Effector memory CD8-positive, alpha-beta T cell (primary cell): ENCODE data around the gene CEP85L.

Experiments
- ATAC-seq: fragments of 150-1000 bp; cut with Tn5 transposase; replicated peaks from 2 replicates; pipeline ENCODE4 v1.10.0; 2021; ENCODE audit warnings: mild to moderate bottlenecking, moderate library complexity
- DNase-seq, 3 experiments: peaks; one replicate each; pipeline ENCODE4 v3.0.0; 2021
- H3K27ac Mint-ChIP-seq, 2 donors: one replicate each; pipeline ENCODE4 v1.8.0; 2022; ENCODE audit warnings: mild to moderate bottlenecking in 2 of 2, mixed read lengths in 2 of 2, moderate library complexity in 2 of 2
- H3K27me3 Mint-ChIP-seq, 2 donors: one replicate each; pipeline ENCODE4 v1.8.0; 2022; ENCODE audit warnings: mixed read lengths in 2 of 2
- H3K36me3 Mint-ChIP-seq: one replicate; pipeline ENCODE4 v1.8.0; 2022; ENCODE audit warnings: mild to moderate bottlenecking, moderate library complexity, mixed read lengths; ENCODE audit not compliant: insufficient read depth
- H3K4me1 Mint-ChIP-seq, 2 donors: one replicate each; pipeline ENCODE4 v1.8.0; 2022; ENCODE audit warnings: low read depth in 2 of 2, mixed read lengths in 2 of 2
- H3K4me3 Mint-ChIP-seq, 2 donors: one replicate each; pipeline ENCODE4 v1.8.0; 2022; ENCODE audit warnings: mild to moderate bottlenecking in 2 of 2, mixed read lengths in 2 of 2, moderate library complexity in 2 of 2
- H3K9me3 Mint-ChIP-seq, 2 donors: one replicate each; pipeline ENCODE4 v1.8.0; 2022; ENCODE audit warnings: mixed read lengths in 2 of 2

CEP85L gene

DNA sequence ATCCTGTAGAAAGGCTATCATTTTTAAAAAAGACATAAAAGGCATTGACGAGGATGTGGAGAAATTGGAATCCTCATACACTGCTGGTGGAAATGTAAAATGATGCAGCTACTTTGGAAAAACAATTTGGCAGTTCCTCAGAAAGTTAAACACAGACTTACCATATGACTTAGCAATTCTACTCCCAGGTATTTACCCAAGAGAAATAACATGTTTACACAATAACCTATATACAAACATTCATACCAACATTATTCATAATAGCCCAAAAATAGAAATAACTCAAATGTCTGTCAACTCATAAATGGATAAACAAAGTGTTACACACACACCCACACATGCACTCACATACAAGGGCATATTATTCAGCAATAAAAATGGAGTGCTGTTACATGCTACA is 23.4 kb upstream of the CEP85L start:
- no peak overlapping the region for H3K27ac Mint-ChIP-seq
- peaks cover 23 to 44% of the 10 kb centered on the region in 2 donors for H3K4me1 Mint-ChIP-seq
- no peak for ATAC-seq

DNA sequence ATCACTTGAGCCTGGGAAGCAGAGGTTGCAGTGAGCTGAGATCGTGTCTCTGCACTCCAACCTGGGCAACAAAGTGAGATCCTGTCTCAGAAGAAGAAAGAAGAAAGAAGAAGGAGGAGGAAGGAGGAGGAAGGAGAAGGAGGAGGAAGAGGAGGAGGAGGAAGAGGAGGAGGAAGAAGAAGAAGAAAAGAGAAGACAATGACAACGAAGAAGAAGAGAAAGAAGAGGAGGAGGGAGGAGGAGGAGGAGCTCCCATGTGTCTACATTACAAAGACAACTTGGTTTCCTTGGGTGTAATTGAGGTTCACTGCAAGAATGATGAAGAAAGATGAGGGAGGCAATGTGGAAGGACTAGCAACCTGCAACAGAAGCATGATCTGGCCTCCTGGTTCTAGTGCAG is 21.3 kb upstream of the CEP85L start:
- DNase-seq (no peak), ATAC-seq (no peak)
- H3K9me3 Mint-ChIP-seq: no peaks in the 10 kb centered on the region
- H3K4me1 Mint-ChIP-seq: peaks cover 24 to 50% of the 10 kb centered on the region in 2 donors
- H3K4me3 Mint-ChIP-seq: no peak overlapping the region
- no peaks in the 10 kb centered on the region for H3K27me3 Mint-ChIP-seq
- H3K36me3 Mint-ChIP-seq: no peaks in the 10 kb centered on the region
- peak overlapping the region in 1 of 2 donors; percentile 2 for H3K27ac Mint-ChIP-seq

More for the DNA sequence above, 23.4 kb upstream of the CEP85L start:
- H3K36me3 Mint-ChIP-seq: no peaks in the 10 kb centered on the region
- H3K4me3 Mint-ChIP-seq: no peak overlapping the region
- no peaks in the 10 kb centered on the region for H3K9me3 Mint-ChIP-seq
- no peak for DNase-seq
- H3K27me3 Mint-ChIP-seq: no peaks in the 10 kb centered on the region

DNA sequence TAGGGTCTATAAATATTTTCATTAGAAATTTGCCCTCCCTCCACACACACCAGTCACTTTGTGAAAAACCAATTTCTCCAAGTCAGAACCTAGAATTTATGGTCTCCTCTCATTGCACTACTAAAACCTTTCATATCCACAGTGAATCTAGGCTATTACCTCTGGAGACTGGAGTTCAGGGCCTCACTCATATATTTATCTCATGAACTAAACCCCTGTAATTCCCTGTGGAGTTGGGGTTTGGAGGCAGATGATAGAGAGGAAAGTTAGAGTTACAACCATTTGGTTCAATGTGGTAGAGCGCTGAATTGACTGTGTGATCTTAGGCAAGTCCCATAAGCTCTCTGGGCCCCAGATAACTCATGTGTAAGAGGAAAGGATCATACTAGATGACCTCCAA is 18.2 kb upstream of the CEP85L start:
- H3K4me3 Mint-ChIP-seq: no peak overlapping the region
- no peaks in the 10 kb centered on the region for H3K36me3 Mint-ChIP-seq
- DNase-seq: no peak
- no peaks in the 10 kb centered on the region for H3K27me3 Mint-ChIP-seq
- peak overlapping the region in 1 of 2 donors; percentile 39 for H3K27ac Mint-ChIP-seq
- H3K9me3 Mint-ChIP-seq: no peaks in the 10 kb centered on the region
- peaks cover 27 to 53% of the 10 kb centered on the region in 2 donors for H3K4me1 Mint-ChIP-seq
- ATAC-seq: no peak

DNA sequence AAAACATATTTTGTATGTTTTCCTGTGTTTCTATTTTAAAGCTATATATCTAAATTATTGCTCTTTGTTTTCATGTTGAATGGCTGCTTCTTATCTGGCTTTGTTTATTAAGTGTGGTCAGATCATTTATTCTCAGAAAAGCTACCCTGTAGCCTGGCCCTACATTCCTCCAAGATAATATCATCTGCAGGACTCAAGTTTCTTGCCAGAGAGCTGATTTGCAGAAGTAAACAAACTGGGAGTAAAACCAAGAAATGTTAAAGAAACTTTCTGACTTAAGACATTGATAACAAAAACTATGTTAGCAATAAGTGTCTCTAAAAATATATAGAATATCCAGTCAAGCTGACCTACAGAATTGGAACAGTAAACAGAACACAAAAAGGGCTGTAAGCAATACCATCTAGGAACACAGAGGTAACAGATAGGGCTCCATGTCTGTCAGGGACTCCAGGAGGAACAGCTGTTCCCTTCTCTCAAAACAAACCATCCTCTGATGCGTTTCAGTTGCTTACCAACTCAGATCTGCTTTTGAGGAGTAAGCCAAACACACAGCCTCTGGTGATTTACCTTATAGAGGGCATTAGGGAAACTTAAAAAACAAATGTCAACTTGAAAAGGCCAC is 17.5 kb upstream of the CEP85L start:
- no peak for DNase-seq
- H3K36me3 Mint-ChIP-seq: no peaks in the 10 kb centered on the region
- peak overlapping the region in 1 of 2 donors; percentile 39 for H3K27ac Mint-ChIP-seq
- H3K27me3 Mint-ChIP-seq: no peaks in the 10 kb centered on the region
- no peak for ATAC-seq
- peaks cover 32 to 59% of the 10 kb centered on the region in 2 donors for H3K4me1 Mint-ChIP-seq
- no peak overlapping the region for H3K4me3 Mint-ChIP-seq
- no peaks in the 10 kb centered on the region for H3K9me3 Mint-ChIP-seq

DNA sequence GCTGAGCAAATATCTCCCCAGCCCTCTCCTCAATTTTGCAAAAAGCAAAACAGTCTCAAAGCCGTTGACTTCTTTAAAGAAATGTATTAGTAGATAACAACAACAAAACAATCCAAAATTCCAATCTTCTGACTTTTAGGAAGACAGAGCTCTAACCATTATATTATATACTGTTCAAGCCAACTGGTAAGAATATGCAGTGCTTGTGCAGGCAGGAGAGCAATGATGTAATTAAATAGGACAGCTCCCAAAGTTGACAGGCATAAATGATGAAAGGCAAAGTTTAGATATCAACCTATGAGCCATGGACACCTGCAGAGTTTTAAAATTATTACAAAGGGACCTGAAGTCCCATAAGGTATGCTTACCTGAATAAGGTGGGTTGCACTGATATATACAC is 16.6 kb upstream of the CEP85L start:
- Mint-ChIP-seq H3K4me3 (no peak overlapping the region), H3K9me3 (no peaks in the 10 kb centered on the region), H3K27ac (peak overlapping the region; percentile 36 to 64), H3K36me3 (no peaks in the 10 kb centered on the region), H3K4me1 (peaks cover 30 to 55% of the 10 kb centered on the region in 2 donors), H3K27me3 (no peaks in the 10 kb centered on the region)
- ATAC-seq (no peak), DNase-seq (no peak)

DNA sequence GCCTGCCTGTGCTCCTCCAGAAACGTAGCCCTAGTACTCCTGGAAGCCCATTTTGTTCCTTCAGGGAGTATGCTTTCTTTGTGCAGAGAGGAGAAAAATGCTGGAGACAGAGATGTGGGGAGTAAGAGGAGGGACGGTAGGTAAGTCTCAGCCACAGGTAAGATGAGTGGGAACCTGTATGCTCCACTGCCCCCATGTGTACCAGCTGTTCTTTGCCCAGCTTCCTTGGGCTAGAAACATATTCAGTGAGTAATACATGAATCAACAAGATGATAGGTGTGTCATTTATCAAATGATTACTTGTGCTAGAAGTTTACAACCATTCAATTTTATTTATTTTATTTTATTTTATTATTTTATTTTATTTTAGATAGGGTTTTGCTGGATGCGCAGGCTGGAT is 13.6 kb upstream of the CEP85L start:
- H3K9me3 Mint-ChIP-seq: no peaks in the 10 kb centered on the region
- H3K27ac Mint-ChIP-seq: peak overlapping the region; percentile 49 to 64
- no peaks in the 10 kb centered on the region for H3K27me3 Mint-ChIP-seq
- H3K4me1 Mint-ChIP-seq: peaks cover 25 to 49% of the 10 kb centered on the region in 2 donors
- H3K4me3 Mint-ChIP-seq: peak overlapping the region; percentile 71 to 74
- H3K36me3 Mint-ChIP-seq: peaks cover 9% of the 10 kb centered on the region
- DNase-seq: no peak
- ATAC-seq: peak; percentile 58

DNA sequence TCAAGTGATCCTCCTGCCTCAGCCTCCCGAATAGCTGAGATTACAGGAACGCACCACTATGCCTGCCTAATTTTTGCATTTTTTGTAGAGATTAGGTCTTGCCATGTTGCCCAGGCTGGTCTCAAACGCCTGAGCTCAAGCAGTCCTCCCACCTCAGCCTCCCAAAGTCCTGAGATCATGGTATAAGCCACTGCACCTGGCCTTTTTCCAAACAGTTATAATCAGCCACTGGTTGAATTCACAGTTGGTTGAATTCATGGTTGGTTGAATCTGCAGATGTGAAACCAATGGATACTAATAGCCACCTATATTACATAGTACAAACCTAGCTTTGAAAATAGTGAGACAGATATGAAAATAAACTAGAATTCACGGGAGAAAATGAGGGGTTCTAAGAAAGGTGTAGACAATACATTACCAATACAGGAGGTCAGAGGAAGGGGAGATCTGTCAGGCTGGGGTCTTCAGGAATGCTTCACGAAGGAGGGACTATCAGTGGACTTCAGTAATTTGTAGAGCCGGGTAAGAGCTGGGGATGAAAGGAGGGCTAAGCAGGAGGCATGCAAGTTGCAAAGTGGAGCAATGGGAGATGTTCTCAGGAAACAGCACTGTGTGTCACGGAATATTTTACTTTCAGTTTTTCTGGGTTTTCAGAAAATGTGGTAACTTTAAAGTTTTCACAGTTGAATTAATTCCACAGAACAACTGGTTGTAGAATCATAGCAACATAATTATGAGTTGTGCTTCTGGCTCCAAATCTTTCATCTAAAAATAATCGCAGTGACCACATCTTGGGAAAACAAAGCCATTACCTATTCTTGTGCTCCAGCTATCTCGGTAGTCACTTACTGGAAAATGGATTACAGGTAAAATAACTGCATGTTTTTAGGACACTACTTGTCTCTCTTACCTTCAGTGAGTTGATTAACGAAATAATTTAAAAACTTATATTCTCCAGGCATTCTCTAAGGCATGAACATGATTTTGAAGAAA is 12.9 kb upstream of the CEP85L start:
- no peaks in the 10 kb centered on the region for H3K9me3 Mint-ChIP-seq
- DNase-seq (no peak), ATAC-seq (peak; percentile 21)
- H3K27ac Mint-ChIP-seq: peak overlapping the region; percentile 49 to 64
- peak overlapping the region; percentile 71 to 74 for H3K4me3 Mint-ChIP-seq
- H3K36me3 Mint-ChIP-seq: peaks cover 10% of the 10 kb centered on the region
- H3K4me1 Mint-ChIP-seq: peaks cover 24 to 48% of the 10 kb centered on the region in 2 donors
- H3K27me3 Mint-ChIP-seq: no peaks in the 10 kb centered on the region

DNA sequence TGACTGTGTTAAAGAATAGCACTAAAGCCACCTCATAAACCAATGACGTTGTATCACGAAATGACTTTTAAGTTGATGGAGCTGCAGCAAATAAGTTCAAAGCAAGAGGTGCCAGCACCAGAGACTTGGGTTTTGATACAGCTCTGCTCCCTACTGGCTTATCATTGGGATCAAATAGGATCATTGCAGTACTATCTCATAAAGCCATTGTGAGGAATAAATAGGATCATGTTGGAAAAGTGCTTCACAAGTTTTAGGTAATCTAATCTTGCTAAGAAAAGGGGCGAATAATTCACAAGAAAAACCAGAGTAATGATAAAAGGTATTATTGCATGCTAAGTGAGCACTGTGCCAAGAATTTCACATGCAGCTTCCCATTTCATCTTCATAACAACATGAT is 10.4 kb upstream of the CEP85L start:
- peaks cover 23 to 37% of the 10 kb centered on the region in 2 donors for H3K4me1 Mint-ChIP-seq
- H3K27me3 Mint-ChIP-seq: no peaks in the 10 kb centered on the region
- no peak overlapping the region for H3K27ac Mint-ChIP-seq
- H3K9me3 Mint-ChIP-seq: no peaks in the 10 kb centered on the region
- ATAC-seq: no peak
- H3K36me3 Mint-ChIP-seq: peaks cover 10% of the 10 kb centered on the region
- H3K4me3 Mint-ChIP-seq: no peak overlapping the region
- DNase-seq: no peak

DNA sequence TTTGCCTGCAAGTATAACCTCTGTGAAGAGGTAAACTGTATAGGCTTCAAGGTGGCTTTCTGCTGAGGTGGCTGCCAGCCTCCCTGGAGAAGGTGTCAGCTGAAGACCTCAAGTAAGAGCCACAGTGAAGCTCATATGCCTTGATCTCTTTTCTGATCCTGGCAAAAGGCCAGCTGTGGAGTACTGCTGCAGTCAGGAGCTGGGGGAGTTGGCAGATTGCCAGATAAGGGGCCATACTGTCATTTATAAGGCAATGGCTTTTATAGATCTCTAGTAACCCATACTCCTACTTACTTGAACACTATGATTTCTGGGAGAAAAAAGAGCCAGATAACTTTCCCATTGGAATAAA is 8.8 kb upstream of the CEP85L start:
- no peaks in the 10 kb centered on the region for H3K27me3 Mint-ChIP-seq
- peak; percentile 75 for ATAC-seq

DNA sequence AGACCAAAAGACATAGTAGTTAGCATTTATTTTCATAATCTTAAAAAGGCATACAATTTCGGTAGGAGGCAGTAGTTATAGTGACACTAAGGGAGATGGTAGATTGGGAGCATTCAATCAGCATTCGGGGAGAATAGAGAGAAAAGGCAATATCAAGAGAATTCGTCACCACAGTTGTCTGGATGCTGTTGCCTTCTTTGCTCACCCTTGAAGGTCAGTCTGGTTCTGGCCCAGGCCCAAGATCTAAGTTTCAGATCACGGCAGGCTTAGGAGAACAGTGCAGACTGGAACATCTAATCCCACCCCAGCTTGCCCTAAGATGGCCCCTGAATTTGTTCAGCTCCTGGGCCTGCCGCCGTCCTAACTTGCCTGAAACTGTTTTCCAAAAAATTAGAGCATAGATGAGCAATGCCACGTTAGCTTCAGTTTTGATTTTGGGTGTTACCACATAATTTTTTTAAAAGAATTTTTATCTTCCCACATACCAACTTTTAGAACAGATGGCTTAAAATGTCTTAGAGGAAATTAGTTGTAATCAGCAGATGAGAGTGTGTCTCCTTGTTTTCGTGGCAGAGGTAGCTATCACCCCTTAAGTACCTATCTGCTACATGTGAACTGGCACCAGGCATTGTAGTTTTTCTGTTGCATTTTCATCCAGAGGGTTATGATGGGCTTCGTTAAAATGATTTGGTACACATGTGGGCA is 8.3 kb upstream of the CEP85L start:
- Mint-ChIP-seq H3K27ac (peak overlapping the region; percentile 50 to 59), H3K27me3 (no peaks in the 10 kb centered on the region), H3K4me3 (peak overlapping the region in 1 of 2 donors; percentile 37), H3K9me3 (no peaks in the 10 kb centered on the region), H3K4me1 (peaks cover 30 to 43% of the 10 kb centered on the region in 2 donors), H3K36me3 (peaks cover 10% of the 10 kb centered on the region)
- no peak for ATAC-seq
- DNase-seq: no peak

More for the DNA sequence above, 8.8 kb upstream of the CEP85L start:
- Mint-ChIP-seq H3K9me3 (no peaks in the 10 kb centered on the region), H3K4me3 (peak overlapping the region in 1 of 2 donors; percentile 37), H3K36me3 (peaks cover 10% of the 10 kb centered on the region), H3K27ac (peak overlapping the region; percentile 50 to 59), H3K4me1 (peaks cover 33 to 43% of the 10 kb centered on the region in 2 donors)
- peak; percentile 57 to 59 (median 58) for DNase-seq

DNA sequence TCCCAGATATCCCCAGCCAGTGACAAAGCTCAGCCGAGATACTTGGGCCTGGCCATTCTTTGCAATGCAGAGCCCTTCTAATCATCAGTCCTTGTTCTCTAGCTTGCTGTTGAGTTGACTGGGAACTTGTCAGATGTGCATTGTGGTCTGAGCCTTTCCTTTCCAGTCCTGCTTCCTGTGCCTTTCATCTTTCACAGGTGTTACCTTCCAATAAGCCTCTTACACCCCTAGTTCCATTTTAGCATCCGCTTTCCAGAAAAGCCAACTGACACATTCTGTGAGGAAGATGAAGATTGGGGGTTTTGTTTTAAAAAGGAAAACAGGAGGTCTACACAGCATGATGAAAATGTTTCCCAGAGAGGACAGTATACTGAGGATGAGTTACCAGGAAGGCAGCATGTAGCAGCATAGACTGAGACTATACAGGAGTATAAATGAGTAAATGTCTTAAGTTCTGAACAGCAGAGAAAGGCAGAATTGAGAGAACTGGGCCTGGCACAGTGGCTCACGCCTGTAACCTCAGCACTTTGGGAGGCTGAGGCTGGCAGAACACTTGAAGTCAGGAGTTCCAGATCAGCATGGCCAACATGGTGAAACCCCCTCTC is 5.6 kb upstream of the CEP85L start:
- Mint-ChIP-seq H3K36me3 (peaks cover 10% of the 10 kb centered on the region), H3K27ac (peak overlapping the region in 1 of 2 donors; percentile 78), H3K4me3 (peak overlapping the region; percentile 45 to 52), H3K9me3 (no peaks in the 10 kb centered on the region), H3K27me3 (no peaks in the 10 kb centered on the region), H3K4me1 (peaks cover 29 to 36% of the 10 kb centered on the region in 2 donors)
- ATAC-seq: peak; percentile 69
- no peak for DNase-seq

DNA sequence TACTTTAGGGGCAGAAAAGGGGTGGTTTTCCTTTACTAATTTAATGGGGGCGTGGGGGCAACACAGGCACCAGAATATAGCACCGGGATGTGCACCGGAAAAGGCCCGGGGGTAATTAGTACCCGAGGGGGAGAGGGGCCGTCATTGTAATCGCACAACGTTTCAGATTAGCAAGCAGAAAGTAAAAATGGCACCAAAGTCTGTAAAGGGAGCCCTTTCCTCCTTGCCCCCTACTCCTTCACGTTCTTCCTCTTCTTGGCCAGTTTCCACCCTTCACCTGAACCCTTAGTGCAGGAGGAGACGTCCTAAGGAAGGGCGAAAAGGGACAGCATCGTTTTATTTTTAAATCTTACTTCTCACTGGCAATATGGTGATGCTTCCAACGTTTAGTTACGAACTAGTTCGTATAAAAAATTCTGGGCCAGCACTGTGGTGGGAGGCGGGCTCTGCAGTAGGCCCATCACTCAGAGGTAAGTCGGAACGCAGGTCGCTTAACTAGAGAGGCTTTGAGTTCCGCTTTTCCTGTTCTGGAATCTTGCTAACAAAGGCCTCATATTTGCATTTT is 742 bp upstream of the CEP85L start:
- no peak for DNase-seq
- H3K9me3 Mint-ChIP-seq: no peaks in the 10 kb centered on the region
- ATAC-seq: no peak
- H3K27me3 Mint-ChIP-seq: no peaks in the 10 kb centered on the region
- H3K4me1 Mint-ChIP-seq: peaks cover 29 to 35% of the 10 kb centered on the region in 2 donors
- H3K27ac Mint-ChIP-seq: peak overlapping the region; percentile 87 to 94
- H3K36me3 Mint-ChIP-seq: peaks cover 14% of the 10 kb centered on the region
- H3K4me3 Mint-ChIP-seq: peak overlapping the region; percentile 93
